HG02943 (cell line): ENCODE data around the gene IL20RB.
"Not testable (repeated sequence)": the region's sequence is repeated elsewhere in the genome, so short reads cannot be mapped to it uniquely, and the experiment has no call there.

Experiments
- ATAC-seq: cut with Tn5 transposase; IDR thresholded peaks from one replicate; pipeline ENCODE4 v1.9.1; 2021; ENCODE audit warnings: mild to moderate bottlenecking, low read depth, moderate library complexity; ENCODE audit not compliant: unreplicated experiment

The IL20RB gene

DNA sequence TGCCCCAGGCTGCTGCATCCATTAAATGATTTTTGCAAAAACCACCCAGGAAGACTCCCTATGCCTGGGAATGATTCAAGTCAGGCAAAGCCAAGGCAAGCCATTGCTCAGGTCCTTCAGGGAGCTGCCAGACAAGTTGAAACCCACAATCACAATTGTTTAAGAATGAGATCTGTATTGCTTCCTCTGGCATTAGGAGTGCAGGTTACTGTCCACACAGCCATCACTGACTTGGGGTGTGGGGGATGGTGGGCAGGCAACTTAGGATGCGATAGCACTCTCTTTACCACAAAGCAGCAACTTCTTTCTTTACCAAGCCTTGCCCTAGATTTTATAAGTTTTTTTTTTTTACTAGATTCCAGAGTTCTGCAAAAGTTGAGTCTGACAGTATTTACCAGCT is 15.0 kb upstream of the IL20RB start:
- ATAC-seq: no peak

DNA sequence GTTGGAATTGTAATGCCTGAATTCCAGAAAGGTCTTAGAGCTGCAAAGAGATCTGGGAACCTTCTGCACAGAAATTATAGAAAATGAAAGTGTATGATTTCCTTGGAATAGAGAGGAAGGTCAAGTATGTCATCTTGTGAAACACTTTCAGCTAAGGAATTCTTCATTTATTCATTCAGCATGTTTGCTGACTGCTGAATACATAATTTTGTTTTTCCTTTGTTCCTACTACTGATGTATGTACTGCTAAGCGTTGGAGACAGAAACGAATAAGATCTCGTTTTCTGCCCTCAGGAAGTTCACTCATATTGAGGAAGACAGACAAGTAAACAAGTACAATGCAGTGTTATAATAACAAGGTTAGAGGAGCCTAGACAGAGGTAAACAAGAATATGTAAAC is 14.3 kb upstream of the IL20RB start:
- no peak for ATAC-seq

DNA sequence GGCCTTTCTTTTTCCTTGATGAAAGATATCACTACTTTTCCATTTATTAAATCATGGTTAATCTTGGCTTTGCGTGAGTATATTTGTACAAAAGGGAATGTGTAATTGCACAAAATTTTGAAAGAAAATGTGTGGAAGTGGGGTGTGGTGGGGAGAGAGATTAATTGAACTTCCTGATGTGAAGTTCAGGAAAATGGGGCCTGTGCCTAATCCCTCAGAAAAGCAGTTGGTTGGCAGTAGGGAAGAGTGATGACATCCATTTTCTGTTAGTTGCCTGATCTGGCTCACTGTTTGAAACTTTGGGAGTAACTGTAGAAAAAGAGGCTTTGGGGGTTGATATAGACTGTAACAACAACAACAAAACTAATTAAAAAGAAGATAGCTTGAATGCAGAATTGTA is 10.8 kb upstream of the IL20RB start:
- ATAC-seq: no peak

DNA sequence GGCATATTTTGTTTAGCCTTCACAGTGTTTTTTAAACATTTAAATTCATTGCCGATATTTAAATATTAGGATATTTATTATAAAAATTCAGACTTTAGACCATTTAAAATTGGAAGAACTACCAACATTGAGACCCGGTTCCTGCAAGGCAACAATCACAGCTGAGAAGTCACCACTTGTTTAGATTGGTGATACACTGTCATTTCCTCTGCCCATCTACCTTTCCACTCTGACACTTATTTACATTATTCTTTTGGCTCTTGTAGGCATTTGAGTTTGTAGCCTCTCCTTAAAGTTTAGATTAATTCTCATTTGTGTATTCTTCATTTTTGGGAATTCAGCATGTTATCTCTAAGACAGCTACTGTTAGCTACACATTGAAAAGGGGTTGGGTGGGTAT is 10.3 kb upstream of the IL20RB start:
- ATAC-seq: no peak

DNA sequence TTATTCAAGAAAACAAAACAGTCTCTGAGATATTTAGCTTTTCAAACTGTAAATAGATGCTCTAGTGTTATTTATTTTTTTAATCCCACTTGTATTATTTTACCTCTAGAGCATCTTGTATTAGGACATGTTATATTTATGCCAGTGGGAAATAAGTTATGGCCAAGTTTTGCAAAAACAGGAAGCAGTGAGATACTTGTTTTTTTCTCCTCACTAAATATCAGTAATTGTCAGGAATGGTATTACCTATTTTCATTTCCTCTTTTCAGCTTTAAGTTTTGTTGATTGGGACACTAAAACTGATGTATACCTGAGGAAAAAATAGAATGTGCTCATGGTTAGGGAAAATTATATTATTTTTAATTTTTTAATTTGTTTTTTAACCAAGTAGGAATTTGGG is 8.6 kb upstream of the IL20RB start:
- no peak for ATAC-seq

DNA sequence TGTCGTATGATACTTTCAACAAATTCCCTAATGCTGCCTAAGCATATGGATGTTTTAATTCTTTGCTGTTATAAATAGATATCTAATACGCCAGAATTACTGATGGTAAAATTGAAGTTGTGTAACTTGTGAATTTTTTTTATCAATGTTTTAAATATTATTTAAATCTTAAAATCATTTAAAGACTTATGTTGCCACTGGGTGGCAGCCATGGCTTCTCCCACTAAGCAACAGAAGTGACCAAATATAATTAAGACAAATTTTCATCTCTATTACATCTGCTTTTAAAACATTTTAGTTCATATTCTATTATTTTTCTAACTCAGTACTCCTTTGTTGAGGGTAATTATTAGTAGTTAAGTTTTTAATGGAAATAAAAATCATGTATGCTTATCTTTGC is 8.1 kb upstream of the IL20RB start:
- no peak for ATAC-seq

DNA sequence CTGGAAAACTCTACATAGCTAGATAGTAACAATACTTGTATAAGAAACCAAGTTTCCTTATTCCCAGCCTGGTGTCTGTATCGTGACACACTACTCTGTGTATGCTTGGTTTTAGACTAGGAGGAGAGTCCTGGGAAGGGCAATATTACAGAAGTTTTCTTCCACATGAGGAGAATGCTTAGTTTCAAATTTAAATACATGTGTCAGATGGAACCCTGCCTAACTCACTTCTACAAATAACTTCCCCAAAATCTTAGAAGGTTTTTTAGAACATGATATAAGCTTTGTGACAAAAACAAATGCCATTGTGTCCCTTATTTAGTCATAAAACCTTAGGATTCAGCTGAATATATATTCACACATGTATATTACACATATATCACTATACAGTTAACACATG is 7.2 kb upstream of the IL20RB start:
- no peak for ATAC-seq

DNA sequence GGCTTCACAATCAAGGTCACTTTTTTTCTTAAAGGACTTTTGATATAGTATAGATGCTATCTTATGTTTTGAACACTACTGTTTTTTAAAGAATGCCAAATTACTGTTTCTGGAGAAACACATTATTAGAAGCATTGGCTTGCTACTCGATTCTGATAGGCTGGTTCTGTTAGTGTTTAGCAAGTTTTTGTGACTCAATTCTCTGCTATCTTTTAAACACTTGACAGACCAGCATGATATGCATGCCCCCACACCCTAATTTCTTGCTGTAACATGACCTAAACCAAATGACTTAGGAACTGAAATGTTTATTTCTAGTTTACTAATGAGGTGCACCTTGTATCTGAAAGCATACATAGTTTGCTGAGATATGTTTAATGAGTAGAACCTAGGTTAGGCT is 5.5 kb upstream of the IL20RB start:
- ATAC-seq: no peak

DNA sequence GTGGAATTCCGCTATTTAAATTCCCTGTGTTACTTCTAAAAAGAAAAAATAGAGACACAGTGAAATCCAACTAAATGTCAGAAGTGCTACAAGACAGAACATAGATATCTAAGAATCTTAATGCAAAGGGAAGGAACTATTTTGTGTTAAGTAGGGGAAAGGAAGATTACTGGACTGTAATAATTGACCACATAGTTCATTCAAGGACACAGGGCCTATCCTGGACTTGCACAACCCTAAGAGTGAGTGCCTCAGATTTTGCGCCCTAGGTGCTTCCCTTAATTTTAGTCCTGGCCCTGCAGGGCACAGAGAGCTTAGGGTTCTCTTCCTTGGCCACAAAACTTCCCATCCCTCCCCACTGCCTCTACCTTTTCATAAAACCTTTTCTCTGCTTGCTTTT is 3.5 kb upstream of the IL20RB start:
- no peak for ATAC-seq

DNA sequence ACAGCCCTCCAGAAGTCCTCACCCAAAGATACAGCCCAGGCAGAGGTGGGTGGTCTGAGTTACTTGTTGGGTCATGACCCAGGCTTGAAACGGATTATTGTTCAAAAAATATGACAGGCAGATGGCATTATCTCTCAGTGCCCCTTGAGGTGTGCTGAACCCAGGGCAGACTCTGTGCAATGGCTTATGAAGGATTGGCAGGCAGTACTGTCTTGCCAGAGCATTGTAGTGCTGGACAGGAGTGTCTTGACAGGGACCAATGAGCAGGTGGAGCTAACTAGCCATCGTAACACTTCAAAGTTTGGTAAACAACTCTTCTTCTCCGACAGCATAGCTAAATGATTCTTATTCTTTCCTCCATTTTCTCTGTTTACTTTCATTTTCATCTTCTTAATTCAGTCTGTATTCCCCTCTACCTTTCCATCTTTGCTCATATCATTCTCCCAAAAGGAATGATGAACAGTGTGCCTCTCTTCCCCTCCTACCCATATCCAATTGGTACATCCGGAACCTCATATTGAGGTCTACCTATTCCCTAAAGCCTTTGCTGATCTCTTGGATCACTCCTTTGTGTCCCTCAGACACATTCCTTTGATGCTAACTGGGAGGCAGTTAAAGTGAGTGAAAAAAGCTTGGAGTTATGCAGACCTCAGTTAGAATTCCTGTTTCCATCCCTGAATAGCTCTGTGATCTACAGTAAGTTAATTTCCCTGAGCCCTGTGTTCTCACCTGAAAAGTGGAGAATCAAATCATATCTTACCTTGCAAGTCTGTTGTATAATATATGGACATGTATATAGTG is 2.6 kb upstream of the IL20RB start:
- no peak for ATAC-seq

DNA sequence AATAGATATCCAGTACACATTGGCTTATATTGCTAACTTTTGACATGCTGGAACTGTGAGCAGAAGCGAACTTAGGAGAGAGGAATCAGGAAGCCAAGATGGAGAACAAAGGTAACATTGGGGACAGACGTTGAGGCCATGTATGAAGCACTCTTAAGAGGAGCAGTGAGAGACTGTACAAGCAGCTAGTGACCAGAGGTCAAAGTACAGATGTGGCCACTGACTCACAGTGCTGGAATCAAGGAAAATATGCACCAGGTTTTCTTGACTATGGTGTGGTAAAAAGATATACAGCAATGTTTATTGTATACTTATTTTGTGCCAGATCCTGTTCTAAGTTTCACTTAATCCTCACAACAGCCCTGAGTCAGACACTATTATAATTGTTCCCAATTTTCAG is 2.0 kb upstream of the IL20RB start:
- no peak for ATAC-seq

DNA sequence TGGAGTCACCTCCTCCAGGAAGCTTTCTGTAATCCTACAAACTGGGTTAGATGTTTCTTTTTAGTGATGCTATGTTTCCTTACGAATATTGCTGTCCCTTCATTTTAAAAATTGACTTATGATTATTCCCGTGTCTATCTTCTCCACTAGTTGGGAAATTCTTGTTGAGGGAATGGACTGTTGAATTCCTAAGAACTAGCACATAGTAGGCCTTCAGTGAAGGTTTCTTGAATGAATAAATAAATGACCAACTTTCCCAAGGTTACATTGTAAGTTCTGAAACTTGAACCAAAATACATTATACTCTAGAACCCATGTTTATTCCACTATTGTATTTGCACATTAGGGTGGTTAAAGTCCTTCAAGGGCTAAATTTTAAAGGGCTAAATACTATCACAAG is 812 bp upstream of the IL20RB start:
- no peak for ATAC-seq

DNA sequence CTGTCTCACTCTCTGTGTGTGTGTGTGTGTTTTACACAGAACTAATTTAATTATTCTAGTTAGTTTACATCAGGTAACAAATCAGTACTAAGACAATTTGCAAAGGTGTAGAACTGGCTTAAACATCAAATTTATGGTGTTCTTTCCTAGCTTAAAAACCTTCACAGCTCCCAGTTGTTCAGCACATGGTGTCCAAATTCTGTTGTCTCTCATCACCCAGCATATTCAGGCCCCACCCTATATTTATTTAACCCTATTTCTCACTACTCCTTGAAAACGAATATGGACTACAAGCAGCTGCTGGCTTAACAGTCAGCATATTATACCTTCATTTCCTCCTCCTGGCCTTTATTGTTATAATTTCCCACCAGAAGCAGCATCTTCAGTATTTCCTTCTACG is 1.2 kb downstream of the IL20RB start:
- no peak for ATAC-seq

DNA sequence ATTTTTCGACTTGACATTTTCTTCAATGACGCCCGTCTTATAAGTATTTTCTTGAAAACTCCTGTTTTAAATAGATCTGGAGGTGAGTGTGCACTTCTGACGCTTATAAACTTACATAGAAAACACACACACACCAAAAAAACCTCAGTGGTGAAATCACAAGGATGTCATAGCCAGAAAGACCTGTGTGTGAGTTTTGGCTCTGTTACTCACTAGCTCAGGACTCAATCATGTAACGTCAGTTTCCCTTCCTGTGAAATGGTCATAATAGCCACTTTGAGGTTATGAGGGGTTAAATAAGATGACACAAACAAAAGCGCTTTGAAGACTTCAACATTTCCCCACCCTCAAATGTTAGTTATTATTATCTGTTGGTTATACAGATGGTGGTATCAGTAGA is 1.8 kb downstream of the IL20RB start:
- ATAC-seq: no peak

DNA sequence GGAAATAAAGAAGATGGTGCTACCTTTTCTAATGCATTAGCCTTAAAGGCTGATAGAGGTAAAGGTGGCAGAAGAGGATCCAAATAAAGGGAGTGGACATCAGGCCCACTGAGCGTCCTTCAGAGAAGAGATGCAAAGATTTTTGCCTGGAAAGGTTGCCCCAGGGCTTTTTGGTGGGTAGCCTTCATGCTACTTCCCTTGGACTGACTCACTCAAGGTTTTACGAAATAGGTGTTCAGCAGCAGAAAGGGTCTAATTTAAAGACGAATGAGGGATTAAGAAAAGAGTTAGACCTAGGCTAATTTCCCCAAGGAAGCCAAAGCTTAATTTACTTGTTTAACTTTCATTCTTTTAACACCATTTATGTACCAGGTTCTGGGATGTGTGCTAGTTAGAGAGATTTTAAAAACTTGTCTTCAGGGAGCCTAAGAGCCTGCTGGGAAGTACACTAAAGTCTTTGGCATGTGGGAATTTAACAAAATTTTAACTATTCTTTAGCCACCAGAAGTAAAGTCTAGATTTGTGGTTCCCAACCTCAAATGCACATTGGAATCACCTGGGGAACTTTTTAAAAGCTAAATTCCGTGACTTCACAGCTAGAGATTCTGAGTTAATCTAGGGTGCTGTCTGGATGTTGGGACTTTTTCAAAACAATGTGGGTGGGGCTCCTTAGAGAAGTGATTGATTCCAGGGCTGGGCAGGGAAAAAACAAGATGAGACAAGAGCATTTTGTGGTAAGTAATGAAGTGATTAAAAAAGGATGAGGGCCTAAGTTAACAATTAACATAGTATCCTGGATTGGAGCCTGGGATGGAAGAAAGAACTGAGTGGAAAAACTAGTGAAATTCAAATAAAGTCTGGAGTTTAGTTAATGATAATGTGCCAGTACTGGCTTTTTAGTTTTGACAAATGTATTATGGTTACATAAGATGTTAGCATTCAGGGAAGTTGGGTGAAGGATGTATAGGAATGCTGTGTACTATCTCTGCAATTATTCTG is 3.4 kb downstream of the IL20RB start:
- ATAC-seq: no peak

DNA sequence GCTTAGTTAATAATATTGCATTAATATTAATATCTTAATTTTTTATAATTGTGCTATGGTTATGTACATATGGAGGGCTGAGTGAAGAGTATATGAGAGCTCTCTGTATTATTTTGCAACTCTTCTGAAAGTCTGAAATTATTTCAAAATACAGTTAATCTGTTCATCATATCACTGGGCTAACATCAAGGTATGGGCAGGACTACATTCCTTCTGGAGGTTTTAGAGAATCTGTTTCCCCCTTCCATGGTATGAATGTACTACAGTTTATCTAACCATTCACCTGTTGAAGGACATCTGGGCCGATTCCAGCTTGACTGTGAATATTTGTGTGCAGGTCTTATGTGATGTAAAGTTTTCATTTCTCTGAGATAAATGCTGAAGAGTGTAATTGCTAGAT is 5.1 kb downstream of the IL20RB start:
- ATAC-seq: no peak

DNA sequence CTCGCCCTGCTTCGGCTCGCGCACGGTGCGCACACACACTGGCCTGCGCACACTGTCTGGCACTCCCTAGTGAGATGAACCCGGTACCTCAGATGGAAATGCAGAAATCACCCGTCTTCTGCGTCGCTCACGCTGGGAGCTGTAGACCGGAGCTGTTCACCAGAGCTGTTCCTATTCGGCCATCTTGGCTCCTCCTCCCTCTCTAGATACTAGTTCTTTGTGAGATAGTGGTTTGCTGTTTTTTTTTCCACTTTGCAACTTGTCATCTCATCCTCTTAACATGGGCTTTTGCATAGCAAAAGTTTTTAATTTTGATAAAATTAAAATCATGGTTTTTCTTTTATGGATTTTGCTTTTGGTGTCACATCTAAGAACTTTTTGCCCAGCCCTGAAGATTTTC is 11.8 kb downstream of the IL20RB start:
- not testable (repeated sequence) for ATAC-seq

DNA sequence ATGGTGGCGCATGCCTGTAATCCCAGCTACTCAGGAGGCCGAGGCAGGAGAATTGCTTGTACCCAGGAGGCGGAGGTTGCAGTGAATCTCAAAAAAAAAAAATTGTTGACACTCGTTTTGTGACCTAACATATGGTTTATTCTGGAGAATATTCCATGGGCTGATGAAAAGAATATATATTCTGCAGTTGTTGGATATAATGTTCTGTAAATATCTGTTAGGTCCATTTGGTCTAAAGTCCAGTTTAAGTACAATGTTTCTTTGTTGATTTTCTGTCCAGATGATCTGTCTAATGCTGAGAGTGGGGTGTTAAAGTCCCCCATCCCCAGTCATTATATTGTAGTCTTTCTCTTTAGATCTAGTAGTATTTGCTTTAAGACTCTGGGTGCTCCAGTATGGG is 15.6 kb downstream of the IL20RB start:
- no peak for ATAC-seq

DNA sequence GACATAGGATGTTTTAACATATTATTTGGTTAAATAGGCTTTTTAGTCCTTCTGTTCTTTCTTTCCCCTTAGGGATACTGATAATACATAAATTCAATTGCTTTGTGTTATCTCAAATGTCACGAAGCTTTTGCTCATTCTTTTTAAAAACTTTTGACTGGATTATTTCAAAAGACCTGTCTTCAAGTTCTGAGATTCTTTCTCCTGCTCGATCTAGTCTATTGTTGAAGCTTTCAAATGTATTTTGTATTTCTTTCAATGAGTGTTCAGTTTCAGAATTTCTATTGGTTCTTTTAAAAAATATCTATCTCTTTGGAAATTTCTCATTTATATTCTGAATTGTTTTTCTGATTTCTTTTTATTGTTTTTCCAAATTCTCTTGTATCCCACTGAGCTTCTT is 16.9 kb downstream of the IL20RB start:
- no peak for ATAC-seq

DNA sequence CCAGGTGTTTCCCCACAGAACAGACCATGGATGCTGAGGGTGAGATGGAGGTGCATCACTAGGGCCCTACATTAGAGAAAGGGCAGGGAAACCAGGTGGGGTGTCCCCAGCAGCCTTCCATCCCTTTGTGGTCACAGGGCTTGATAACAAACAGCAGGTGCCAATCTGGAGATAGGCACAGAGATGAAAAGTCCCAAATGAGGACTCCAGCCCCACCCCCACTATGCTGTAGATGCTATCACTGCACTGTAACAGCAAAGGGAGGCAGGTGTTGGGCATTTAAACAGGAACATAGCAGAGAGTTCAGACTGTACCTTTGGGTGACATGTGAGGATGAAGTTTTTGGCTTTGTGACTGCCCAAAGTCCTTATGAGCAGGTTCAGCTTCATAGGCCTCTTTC is 21.4 kb downstream of the IL20RB start:
- ATAC-seq: no peak

DNA sequence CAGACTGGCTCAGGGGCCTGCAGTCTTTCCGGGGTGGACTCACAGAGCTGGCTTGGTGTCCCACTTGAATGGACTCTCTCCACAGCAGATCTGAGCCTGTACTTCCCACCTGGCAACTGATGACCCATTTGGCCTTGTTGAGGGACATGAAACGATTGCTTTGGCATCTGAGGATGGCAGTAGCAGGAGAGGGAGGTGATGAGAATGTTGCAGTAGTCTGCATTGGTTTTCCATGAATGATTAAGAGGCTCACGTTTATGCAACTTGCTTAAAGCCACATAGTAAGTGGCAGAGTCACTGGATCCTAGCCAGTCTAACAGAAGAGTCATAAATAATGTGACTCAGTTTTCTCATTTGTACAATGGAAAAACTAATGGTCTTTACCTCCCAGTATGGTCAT is 21.9 kb downstream of the IL20RB start:
- ATAC-seq: no peak

DNA sequence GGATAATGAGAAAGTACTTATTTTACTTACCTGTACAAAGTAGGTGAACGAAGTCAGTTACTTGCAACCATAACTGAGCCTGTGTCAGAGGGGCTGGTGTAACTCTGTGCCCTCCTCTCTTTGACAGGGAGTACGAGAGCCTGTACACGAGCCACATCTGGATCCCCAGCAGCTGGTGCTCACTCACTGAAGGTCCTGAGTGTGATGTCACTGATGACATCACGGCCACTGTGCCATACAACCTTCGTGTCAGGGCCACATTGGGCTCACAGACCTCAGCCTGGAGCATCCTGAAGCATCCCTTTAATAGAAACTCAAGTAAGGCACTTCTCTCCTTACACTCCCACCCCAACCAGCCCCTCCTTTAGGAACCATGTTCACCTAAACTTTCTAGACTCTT is 24.2 kb downstream of the IL20RB start:
- ATAC-seq: no peak
